ENCODE measurements around the gene KPNA4. TPM values are rescaled to one million over a fixed set of nuclear protein-coding genes. Genes with fewer than 3 reads are reported as not detected.
A peak's percentile ranks its signal among the peaks of the same experiment; 100 is the strongest.
"Not testable (repeated sequence)": the region's sequence is repeated elsewhere in the genome, so short reads cannot be mapped to it uniquely, and the experiment has no call there.

KPNA4 gene
- polyA plus RNA-seq, 3 donors = 4.4 to 14.7 (median 4.5) TPM

- no peaks in the 10 kb centered on the region for H3K27me3 Mint-ChIP-seq (ENCODE audit: low read depth in 3 of 3)
- Histone ChIP-seq H3K4me3 (replicated peaks in 1 of 3; ENCODE audit: low read depth in 2 of 3, low read length in 3 of 3) (no peak overlapping the region), H3K4me1 (ENCODE audit: control insufficient read depth in 1 of 2, insufficient read depth in 2 of 2, low read length in 2 of 2) (no peaks in the 10 kb centered on the region), H3K27ac (ENCODE audit: low read depth in 1 of 2, low read length in 2 of 2) (no peak overlapping the region), H3K9ac (ENCODE audit: insufficient read depth, low read length, poor library complexity, severe bottlenecking) (no peak overlapping the region), H3K27me3 (ENCODE audit: control insufficient read depth in 2 of 2, insufficient read depth in 2 of 2, low read length in 2 of 2) (no peaks in the 10 kb centered on the region), H3K36me3 (replicated peaks in 1 of 2; ENCODE audit: control insufficient read depth in 1 of 2, insufficient read depth in 2 of 2, low read length in 2 of 2) (peaks cover 70 to 90% of the 10 kb centered on the region in 2 donors), H3K9me3 (replicated peaks in 1 of 2; ENCODE audit: control insufficient read depth in 1 of 2, insufficient read depth in 1 of 2, low read length in 2 of 2) (no peaks in the 10 kb centered on the region), H3K4me2 (replicated peaks; ENCODE audit: extremely low read depth, low read length, poor library complexity, severe bottlenecking) (no peak overlapping the region), H4K20me1 (ENCODE audit: insufficient read depth, low read length) (peaks cover 29% of the 10 kb centered on the region), H2AFZ (ENCODE audit: insufficient read depth, low read depth, low read length, poor library complexity, severe bottlenecking) (no peak overlapping the region), H3K79me2 (ENCODE audit: insufficient read depth, low read length) (peaks cover 6% of the 10 kb centered on the region)
- no peak overlapping the region for H3K27ac Mint-ChIP-seq
- H3K36me3 Mint-ChIP-seq = peaks cover 47 to 78% of the 10 kb centered on the region in 2 donors
- no peaks in the 10 kb centered on the region for H3K4me1 Mint-ChIP-seq
- H3K4me3 Mint-ChIP-seq = no peak overlapping the region
- TF ChIP-seq CTCF (IDR thresholded peaks at IDR 0.05) = no peak
- no CpG with 5 or more reads among the region's 1 CpG for WGBS (ENCODE audit: insufficient coverage)
- H3K9me3 Mint-ChIP-seq = no peaks in the 10 kb centered on the region
- intact Hi-C loops (cut with micrococcal nuclease) = no loop called here
- no peak for DNase-seq
Observed at GRCh38 chr3:160531311-160531710, 34.1 kb downstream of the KPNA4 start.

GRCh38 chr3:160516391-160516790 is 49.0 kb downstream of the KPNA4 start:
- Mint-ChIP-seq H3K36me3 (peaks cover 68 to 90% of the 10 kb centered on the region in 2 donors), H3K27ac (peak overlapping the region in 2 of 7 donors; percentile 25 to 33)
- H3K4me1 ChIP-seq (ENCODE audit: control insufficient read depth in 1 of 2, insufficient read depth in 2 of 2, low read length in 2 of 2); H3K27me3 ChIP-seq (ENCODE audit: control insufficient read depth in 2 of 2, insufficient read depth in 2 of 2, low read length in 2 of 2); H2AFZ ChIP-seq (ENCODE audit: insufficient read depth, low read depth, low read length, poor library complexity, severe bottlenecking); H3K4me1 Mint-ChIP-seq; H3K27ac ChIP-seq (ENCODE audit: low read depth in 1 of 2, low read length in 2 of 2); intact Hi-C loops (cut with micrococcal nuclease); H3K4me2 ChIP-seq (replicated peaks; ENCODE audit: extremely low read depth, low read length, poor library complexity, severe bottlenecking); H3K4me3 Mint-ChIP-seq; H3K9me3 Mint-ChIP-seq; DNase-seq; H3K9me3 ChIP-seq (replicated peaks in 1 of 2; ENCODE audit: control insufficient read depth in 1 of 2, insufficient read depth in 1 of 2, low read length in 2 of 2); H3K4me3 ChIP-seq (replicated peaks in 1 of 3; ENCODE audit: low read depth in 2 of 3, low read length in 3 of 3); H3K27me3 Mint-ChIP-seq (ENCODE audit: low read depth in 3 of 3); H3K79me2 ChIP-seq (ENCODE audit: insufficient read depth, low read length); H3K9ac ChIP-seq (ENCODE audit: insufficient read depth, low read length, poor library complexity, severe bottlenecking): not testable (repeated sequence)
- Histone ChIP-seq H4K20me1 (ENCODE audit: insufficient read depth, low read length) (peaks cover 25% of the 10 kb centered on the region), H3K36me3 (replicated peaks in 1 of 2; ENCODE audit: control insufficient read depth in 1 of 2, insufficient read depth in 2 of 2, low read length in 2 of 2) (peaks cover 89 to 98% of the 10 kb centered on the region in 2 donors)
- WGBS (ENCODE audit: insufficient coverage) = 86% methylated on average over 1 of the region's 2 CpGs

All from CD14-positive monocyte (primary cell).